Keratinocyte (primary cell): ENCODE results near the gene DGKQ. TPM values are rescaled to one million over a fixed set of nuclear protein-coding genes. Genes with fewer than 3 reads are reported as not detected.

ENCODE experiments used
- DNase-seq: peaks from one replicate; pipeline ENCODE4 v3.0.0-alpha.2; 2011; ENCODE audit warnings: low read depth, missing footprints, low spot score
- FAIRE-seq: peaks from 2 replicates; lab custom pipeline; 2011; peaks lifted over from hg19 to GRCh38; lab: Jason Lieb, UNC
- H2AFZ ChIP-seq: 2 replicates; pipeline ENCODE4 v1.6.0; 2012; ENCODE audit warnings: low read length, control low read depth, inconsistent platforms; ENCODE audit not compliant: control insufficient read depth
- H3K27ac ChIP-seq: 2 replicates; pipeline ENCODE4 v1.5.1; 2011; ENCODE audit warnings: low read length; ENCODE audit not compliant: control insufficient read depth, insufficient read depth
- H3K27me3 ChIP-seq: 3 replicates; pipeline ENCODE4 v1.6.0; 2011; ENCODE audit warnings: low read length; ENCODE audit not compliant: control insufficient read depth, insufficient read depth; ENCODE audit errors: extremely low read depth
- H3K36me3 ChIP-seq, 2 experiments: 2 replicates in 1 of 2; 3 replicates in 1 of 2; pipeline ENCODE4 v1.5.1; 2011; ENCODE audit warnings: low read length in 2 of 2, mild to moderate bottlenecking in 1 of 2; ENCODE audit not compliant: control insufficient read depth in 2 of 2, insufficient read depth in 2 of 2; ENCODE audit errors: extremely low read depth in 1 of 2
- H3K4me1 ChIP-seq: 3 replicates; pipeline ENCODE4 v1.5.1; 2011; ENCODE audit warnings: low read length; ENCODE audit not compliant: control insufficient read depth, insufficient read depth; ENCODE audit errors: extremely low read depth
- H3K4me2 ChIP-seq: 3 replicates; pipeline ENCODE4 v1.6.0; 2011; ENCODE audit warnings: low read depth, low read length; ENCODE audit not compliant: control insufficient read depth, insufficient read depth; ENCODE audit errors: extremely low read depth
- H3K4me3 ChIP-seq, 3 experiments: fragments of 200-600 bp in 1 of 3; sonication (generic) in 1 of 3; 2 replicates in 2 of 3; 3 replicates in 1 of 3; pipeline ENCODE4 v1.5.1; 2011 to 2016; ENCODE audit warnings: low read length in 3 of 3, mild to moderate bottlenecking in 3 of 3, control low read depth in 2 of 3, inconsistent platforms in 1 of 3, low read depth in 1 of 3, mixed read lengths in 1 of 3, mixed run types in 1 of 3, moderate library complexity in 1 of 3; ENCODE audit not compliant: control insufficient read depth in 2 of 3, insufficient read depth in 2 of 3; ENCODE audit errors: extremely low read depth in 1 of 3
- H3K79me2 ChIP-seq: 2 replicates; pipeline ENCODE4 v1.6.0; 2012; ENCODE audit warnings: low read length; ENCODE audit not compliant: control insufficient read depth, insufficient read depth
- H3K9ac ChIP-seq: 3 replicates; pipeline ENCODE4 v1.6.0; 2011; ENCODE audit warnings: low read length; ENCODE audit not compliant: control insufficient read depth, insufficient read depth; ENCODE audit errors: extremely low read depth
- H3K9me1 ChIP-seq: 3 replicates; pipeline ENCODE4 v1.6.0; 2011; ENCODE audit warnings: low read length; ENCODE audit not compliant: control insufficient read depth, insufficient read depth; ENCODE audit errors: extremely low read depth
- H3K9me3 ChIP-seq: 2 replicates; pipeline ENCODE4 v1.5.1; 2012; ENCODE audit warnings: low read depth, low read length; ENCODE audit not compliant: control insufficient read depth
- H4K20me1 ChIP-seq: 3 replicates; pipeline ENCODE4 v1.6.0; 2011; ENCODE audit warnings: low read length; ENCODE audit not compliant: control insufficient read depth, insufficient read depth; ENCODE audit errors: extremely low read depth
- EZH2 ChIP-seq: IDR thresholded peaks from one replicate; pipeline ENCODE4 v1.6.1; 2012; ENCODE audit warnings: inconsistent platforms, mild to moderate bottlenecking, low read length, moderate library complexity
- dilution Hi-C: fragments of 300-500 bp; cut with MboI; formaldehyde crosslinking; loops from one replicate; pipeline ENCODE4 v1.7.0; 2020; ENCODE audit warnings: low sequenced_read_pairs; ENCODE audit not compliant: extremely low pct_ligation_motif_present
- polyA plus RNA-seq, 5 experiments: library from polyadenylated mRNA; depleted of rRNA in 3 of 5; stranded (reverse) in 3 of 5; stranded (forward) in 1 of 5; unstranded in 1 of 5; fragments of >200 nt; gene quantifications; 1 replicate in 1 of 5; 2 replicates in 3 of 5; 3 replicates in 1 of 5; pipeline versions ENCODE4 v1.2.1 to v1.2.3, GENCODE V29; 2011 to 2012; ENCODE audit warnings: missing spikeins in 2 of 5, low read depth in 1 of 5, low replicate concordance in 1 of 5
- TF ChIP-seq, protein P1 (sequence below), 3 experiments: IDR thresholded peaks in 1 of 3; conservative IDR thresholded peaks in 1 of 3; optimal IDR thresholded peaks in 1 of 3; 2 replicates in 2 of 3; 3 replicates in 1 of 3; pipeline versions ENCODE3 to v1.5.1; 2011; ENCODE audit warnings: low read length in 3 of 3, mild to moderate bottlenecking in 3 of 3, moderate library complexity in 2 of 3, control low read depth in 1 of 3, inconsistent platforms in 1 of 3; ENCODE audit not compliant: insufficient read depth in 2 of 3; ENCODE audit errors: extremely low read depth in 1 of 3

Gene DGKQ
- polyA plus RNA-seq, 1 donor (not counting 4 experiments of a cell fraction or from before 2014, with no cell fraction given): 5.3 TPM

- H3K4me1 ChIP-seq: peaks cover 18% of the 10 kb centered on the region
- H4K20me1 ChIP-seq: peaks cover 19% of the 10 kb centered on the region
- no peak overlapping the region for H3K9ac ChIP-seq
- dilution Hi-C loops: no loop called here
- FAIRE-seq (no peak), DNase-seq (no peak)
- no peak overlapping the region for H3K27ac ChIP-seq
- TF ChIP-seq, protein P1, sequence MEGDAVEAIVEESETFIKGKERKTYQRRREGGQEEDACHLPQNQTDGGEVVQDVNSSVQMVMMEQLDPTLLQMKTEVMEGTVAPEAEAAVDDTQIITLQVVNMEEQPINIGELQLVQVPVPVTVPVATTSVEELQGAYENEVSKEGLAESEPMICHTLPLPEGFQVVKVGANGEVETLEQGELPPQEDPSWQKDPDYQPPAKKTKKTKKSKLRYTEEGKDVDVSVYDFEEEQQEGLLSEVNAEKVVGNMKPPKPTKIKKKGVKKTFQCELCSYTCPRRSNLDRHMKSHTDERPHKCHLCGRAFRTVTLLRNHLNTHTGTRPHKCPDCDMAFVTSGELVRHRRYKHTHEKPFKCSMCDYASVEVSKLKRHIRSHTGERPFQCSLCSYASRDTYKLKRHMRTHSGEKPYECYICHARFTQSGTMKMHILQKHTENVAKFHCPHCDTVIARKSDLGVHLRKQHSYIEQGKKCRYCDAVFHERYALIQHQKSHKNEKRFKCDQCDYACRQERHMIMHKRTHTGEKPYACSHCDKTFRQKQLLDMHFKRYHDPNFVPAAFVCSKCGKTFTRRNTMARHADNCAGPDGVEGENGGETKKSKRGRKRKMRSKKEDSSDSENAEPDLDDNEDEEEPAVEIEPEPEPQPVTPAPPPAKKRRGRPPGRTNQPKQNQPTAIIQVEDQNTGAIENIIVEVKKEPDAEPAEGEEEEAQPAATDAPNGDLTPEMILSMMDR (optimal IDR thresholded peaks at IDR 0.05 in 1 of 3, IDR thresholded peaks at IDR 0.05 in 1 of 3, conservative IDR thresholded peaks at IDR 0.05 in 1 of 3; ENCODE audit: extremely low read depth in 1 of 3, insufficient read depth in 2 of 3, low read length in 3 of 3): peak in 1 of 3 experiments; percentile 29
- no peak for TF ChIP-seq EZH2
- H3K36me3 ChIP-seq: peaks cover 0 to 7% of the 10 kb centered on the region in 2 experiments
- H3K4me2 ChIP-seq: no peak overlapping the region
- H3K79me2 ChIP-seq: peaks cover 88% of the 10 kb centered on the region
- H3K9me3 ChIP-seq: no peaks in the 10 kb centered on the region
- peaks cover 2% of the 10 kb centered on the region for H3K9me1 ChIP-seq
- H2AFZ ChIP-seq: no peak overlapping the region
- H3K27me3 ChIP-seq: no peaks in the 10 kb centered on the region
- H3K4me3 ChIP-seq: no peak overlapping the region
These were observed 46.8 kb downstream of the DGKQ start for GRCh38 chr4:926538-926937.

GRCh38 chr4:925771-926500 is 47.4 kb downstream of the DGKQ start:
- peaks cover 2% of the 10 kb centered on the region for H3K9me1 ChIP-seq
- DNase-seq (no peak), FAIRE-seq (no peak)
- H2AFZ ChIP-seq: no peak overlapping the region
- peaks cover 17% of the 10 kb centered on the region for H3K4me1 ChIP-seq
- peaks cover 16% of the 10 kb centered on the region for H4K20me1 ChIP-seq
- TF ChIP-seq EZH2: no peak
- no peaks in the 10 kb centered on the region for H3K27me3 ChIP-seq
- H3K79me2 ChIP-seq: peaks cover 88% of the 10 kb centered on the region
- no peak overlapping the region for H3K4me3 ChIP-seq
- H3K9me3 ChIP-seq: no peaks in the 10 kb centered on the region
- H3K9ac ChIP-seq: no peak overlapping the region
- dilution Hi-C loops: no loop called here
- H3K36me3 ChIP-seq: peaks cover 0 to 7% of the 10 kb centered on the region in 2 experiments
- H3K27ac ChIP-seq: peak overlapping the region; percentile 8
- no peak overlapping the region for H3K4me2 ChIP-seq
